GM19025 (cell line): ENCODE data around the gene NSG1.

Source experiments
- ATAC-seq: cut with Tn5 transposase; IDR thresholded peaks from one replicate; pipeline ENCODE4 v1.9.1; 2021; ENCODE audit warnings: mild to moderate bottlenecking, low read depth, moderate library complexity; ENCODE audit not compliant: unreplicated experiment

Gene NSG1

GRCh38 chr4:4428966-4429875 is 42.3 kb downstream of the NSG1 start:
- no peak for ATAC-seq

- ATAC-seq = no peak
Observed at GRCh38 chr4:4430492-4431195, 43.7 kb downstream of the NSG1 start.

- no peak for ATAC-seq
Observed at GRCh38 chr4:4432341-4433125, 45.6 kb downstream of the NSG1 start.

- ATAC-seq = no peak
Observed at GRCh38 chr4:4433941-4434340, 47.0 kb downstream of the NSG1 start.

- no peak for ATAC-seq
Observed at GRCh38 chr4:4436244-4436823, 49.4 kb downstream of the NSG1 start.

GRCh38 chr4:4437798-4438470 is 51.0 kb downstream of the NSG1 start:
- no peak for ATAC-seq

GRCh38 chr4:4438891-4439290 is 52.0 kb downstream of the NSG1 start:
- ATAC-seq = no peak

GRCh38 chr4:4439782-4440181 is 52.9 kb downstream of the NSG1 start:
- ATAC-seq = no peak

- ATAC-seq = no peak
Observed at GRCh38 chr4:4440333-4441061, 53.6 kb downstream of the NSG1 start.

GRCh38 chr4:4443821-4444220 is 56.9 kb downstream of the NSG1 start:
- ATAC-seq = no peak

GRCh38 chr4:4446434-4446833 is 59.5 kb downstream of the NSG1 start:
- ATAC-seq = no peak

GRCh38 chr4:4455210-4455865 is 68.4 kb downstream of the NSG1 start:
- peak; percentile 90 for ATAC-seq

GRCh38 chr4:4456351-4456750 is 69.4 kb downstream of the NSG1 start:
- ATAC-seq = no peak

- ATAC-seq = no peak
Observed at GRCh38 chr4:4456816-4457578, 70.1 kb downstream of the NSG1 start.

- no peak for ATAC-seq
Observed at GRCh38 chr4:4457803-4458553, 71.1 kb downstream of the NSG1 start.

GRCh38 chr4:4459181-4459580 is 72.3 kb downstream of the NSG1 start:
- no peak for ATAC-seq

GRCh38 chr4:4460759-4461158 is 73.9 kb downstream of the NSG1 start:
- no peak for ATAC-seq

GRCh38 chr4:4461178-4461577 is 74.3 kb downstream of the NSG1 start:
- no peak for ATAC-seq
